Measurements from ENCODE around the gene FRMPD4.

DNA sequence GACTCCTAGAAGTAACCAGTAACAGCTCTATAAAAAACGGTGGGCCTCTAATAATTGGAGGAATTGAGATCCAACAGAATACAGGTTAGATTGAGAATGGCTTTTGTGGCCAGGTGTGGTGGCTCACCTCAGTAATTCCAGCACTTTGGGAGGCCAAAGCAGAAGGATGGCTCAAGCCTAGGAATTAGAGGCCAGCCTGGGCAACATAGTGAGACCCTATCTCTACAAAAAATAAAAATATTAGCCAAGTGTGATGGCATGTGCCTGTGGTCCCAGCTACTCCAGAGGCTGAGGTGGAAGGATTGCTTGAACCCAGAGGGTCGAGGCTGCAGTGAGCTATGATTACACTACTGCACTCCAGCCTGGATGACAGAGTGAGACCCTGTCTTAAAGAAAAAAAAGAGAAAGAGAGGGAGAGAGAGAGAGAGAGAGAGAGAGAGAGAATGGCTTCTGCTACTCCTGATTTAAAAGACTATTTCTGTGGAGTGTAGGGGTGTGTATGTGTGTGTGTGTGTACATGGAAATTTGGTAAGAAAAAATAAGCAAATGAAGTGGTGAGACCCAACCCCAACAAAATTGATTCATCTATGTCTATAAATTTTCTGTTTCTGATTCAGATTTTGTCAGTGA lies 89.3 kb downstream of the FRMPD4 start:
- TF ChIP-seq, protein P1, sequence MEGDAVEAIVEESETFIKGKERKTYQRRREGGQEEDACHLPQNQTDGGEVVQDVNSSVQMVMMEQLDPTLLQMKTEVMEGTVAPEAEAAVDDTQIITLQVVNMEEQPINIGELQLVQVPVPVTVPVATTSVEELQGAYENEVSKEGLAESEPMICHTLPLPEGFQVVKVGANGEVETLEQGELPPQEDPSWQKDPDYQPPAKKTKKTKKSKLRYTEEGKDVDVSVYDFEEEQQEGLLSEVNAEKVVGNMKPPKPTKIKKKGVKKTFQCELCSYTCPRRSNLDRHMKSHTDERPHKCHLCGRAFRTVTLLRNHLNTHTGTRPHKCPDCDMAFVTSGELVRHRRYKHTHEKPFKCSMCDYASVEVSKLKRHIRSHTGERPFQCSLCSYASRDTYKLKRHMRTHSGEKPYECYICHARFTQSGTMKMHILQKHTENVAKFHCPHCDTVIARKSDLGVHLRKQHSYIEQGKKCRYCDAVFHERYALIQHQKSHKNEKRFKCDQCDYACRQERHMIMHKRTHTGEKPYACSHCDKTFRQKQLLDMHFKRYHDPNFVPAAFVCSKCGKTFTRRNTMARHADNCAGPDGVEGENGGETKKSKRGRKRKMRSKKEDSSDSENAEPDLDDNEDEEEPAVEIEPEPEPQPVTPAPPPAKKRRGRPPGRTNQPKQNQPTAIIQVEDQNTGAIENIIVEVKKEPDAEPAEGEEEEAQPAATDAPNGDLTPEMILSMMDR (IDR thresholded peaks at IDR 0.05 in 8 of 11, conservative IDR thresholded peaks at IDR 0.05 in 3 of 11), result no peak
- no peak for TF ChIP-seq POLR2AphosphoS5 (IDR thresholded peaks at IDR 0.05)
